Fibroblast of mammary gland (primary cell): ENCODE measurements around the gene FOCAD.

Experiments used
- DNase-seq: peaks from one replicate; pipeline ENCODE4 v3.0.0-alpha.2; 2010; ENCODE audit warnings: low read depth
- H3K4me3 ChIP-seq: 2 replicates; pipeline ENCODE4 v1.5.1; 2011; ENCODE audit warnings: low read depth, mild to moderate bottlenecking, low read length, moderate library complexity; ENCODE audit not compliant: control insufficient read depth
- TF ChIP-seq, protein P1 (sequence below): conservative IDR thresholded peaks from 2 replicates; pipeline ENCODE4 v1.5.1; 2011; ENCODE audit warnings: low read depth, low read length, inconsistent platforms; ENCODE audit not compliant: control insufficient read depth, insufficient read depth

Gene FOCAD

DNA sequence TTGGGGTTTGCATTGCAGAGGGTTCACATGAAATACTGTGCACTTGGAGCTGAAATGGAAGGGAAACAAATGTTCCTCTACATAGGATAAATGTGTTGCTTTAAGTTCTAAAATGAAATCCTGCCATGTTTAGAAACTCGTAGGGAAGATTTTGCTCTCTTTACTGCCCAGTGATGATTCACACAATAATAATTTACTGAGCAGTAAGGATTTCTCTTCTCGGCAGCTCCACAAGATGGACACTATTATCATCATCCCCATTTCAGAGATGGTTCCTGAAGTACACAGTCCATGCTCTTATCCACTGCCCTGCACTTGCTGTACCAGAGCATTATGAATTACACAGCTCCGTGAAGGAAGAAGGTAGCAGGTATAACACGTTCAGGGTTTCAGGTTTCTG is 343.2 kb downstream of the FOCAD start:
- TF ChIP-seq, protein P1, sequence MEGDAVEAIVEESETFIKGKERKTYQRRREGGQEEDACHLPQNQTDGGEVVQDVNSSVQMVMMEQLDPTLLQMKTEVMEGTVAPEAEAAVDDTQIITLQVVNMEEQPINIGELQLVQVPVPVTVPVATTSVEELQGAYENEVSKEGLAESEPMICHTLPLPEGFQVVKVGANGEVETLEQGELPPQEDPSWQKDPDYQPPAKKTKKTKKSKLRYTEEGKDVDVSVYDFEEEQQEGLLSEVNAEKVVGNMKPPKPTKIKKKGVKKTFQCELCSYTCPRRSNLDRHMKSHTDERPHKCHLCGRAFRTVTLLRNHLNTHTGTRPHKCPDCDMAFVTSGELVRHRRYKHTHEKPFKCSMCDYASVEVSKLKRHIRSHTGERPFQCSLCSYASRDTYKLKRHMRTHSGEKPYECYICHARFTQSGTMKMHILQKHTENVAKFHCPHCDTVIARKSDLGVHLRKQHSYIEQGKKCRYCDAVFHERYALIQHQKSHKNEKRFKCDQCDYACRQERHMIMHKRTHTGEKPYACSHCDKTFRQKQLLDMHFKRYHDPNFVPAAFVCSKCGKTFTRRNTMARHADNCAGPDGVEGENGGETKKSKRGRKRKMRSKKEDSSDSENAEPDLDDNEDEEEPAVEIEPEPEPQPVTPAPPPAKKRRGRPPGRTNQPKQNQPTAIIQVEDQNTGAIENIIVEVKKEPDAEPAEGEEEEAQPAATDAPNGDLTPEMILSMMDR, result no peak
- DNase-seq, result peak; percentile 25
- H3K4me3 ChIP-seq, result no peak overlapping the region

- DNase-seq, result peak; percentile 16
- TF ChIP-seq, protein P1, result no peak
- H3K4me3 ChIP-seq, result no peak overlapping the region
Observed at GRCh38 chr9:21028466-21028865, 344.4 kb downstream of the FOCAD start.

DNA sequence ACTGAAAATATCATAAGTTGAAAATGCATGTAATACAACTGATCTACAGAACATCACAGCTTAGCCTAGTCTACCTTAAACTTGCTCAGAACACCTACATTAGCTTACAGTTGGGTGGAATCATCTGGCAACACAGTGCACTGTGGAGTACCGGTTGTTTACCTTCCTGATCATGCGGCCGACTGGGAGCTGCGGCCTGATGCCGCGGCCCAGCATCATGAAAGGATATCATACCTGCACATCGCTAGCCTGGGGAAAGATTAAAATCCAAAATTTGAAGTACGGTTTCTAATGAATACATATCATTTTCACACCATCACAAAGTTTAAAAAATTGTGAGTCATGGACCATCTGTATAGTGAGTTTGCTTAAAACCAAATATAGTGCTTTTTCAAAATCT is 345.6 kb downstream of the FOCAD start:
- TF ChIP-seq, protein P1, result no peak
- H3K4me3 ChIP-seq, result no peak overlapping the region
- DNase-seq, result no peak

- DNase-seq, result peak; percentile 52
- peak overlapping the region; percentile 69 for H3K4me3 ChIP-seq
- TF ChIP-seq, protein P1, result no peak
Observed at GRCh38 chr9:21030389-21031035, 346.5 kb downstream of the FOCAD start.

DNA sequence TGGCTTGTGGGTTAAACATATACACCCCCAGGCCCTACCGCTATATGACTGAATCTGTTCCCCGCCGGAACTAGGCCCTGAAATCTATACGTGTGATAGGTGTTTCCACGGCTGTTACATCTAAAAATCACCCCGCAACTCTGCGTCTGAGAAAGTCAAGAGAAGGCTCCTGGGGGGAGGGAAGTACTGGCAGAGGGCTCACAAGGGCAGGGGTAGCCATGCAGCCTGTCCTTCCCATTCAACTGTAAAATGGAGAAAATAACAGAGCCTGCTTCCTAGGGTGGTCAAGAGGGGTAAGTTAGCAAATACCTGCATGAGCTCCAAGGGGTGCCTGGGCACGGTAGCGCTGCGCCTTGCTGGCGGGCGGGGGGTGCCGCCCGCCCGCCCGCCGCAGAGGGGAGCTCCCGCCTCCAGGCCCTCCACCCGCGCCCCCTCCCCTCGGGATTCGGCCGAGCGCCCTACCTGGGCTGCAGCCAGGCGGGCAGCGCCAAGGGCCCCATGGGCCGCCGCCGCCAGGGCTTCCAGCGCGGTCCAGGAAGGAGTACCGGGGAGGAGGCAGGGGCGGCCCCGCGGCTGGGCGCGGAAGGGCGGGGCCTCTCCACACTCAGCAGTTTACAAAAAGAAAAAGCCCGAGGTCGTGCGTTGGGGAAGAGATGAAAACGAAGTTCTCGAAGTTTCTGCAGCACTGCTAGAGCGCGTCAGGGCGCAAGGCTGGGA is 347.2 kb downstream of the FOCAD start, which contains the start of gene HACD4:
HACD4 (minus strand) TSS at position 550 of the 717 bp plus-strand sequence; CDS start at position 500, 50 bp downstream.
- DNase-seq, result peak; percentile 47
- TF ChIP-seq, protein P1, result no peak
- peak within 1 kb of the TSS; percentile 69 for H3K4me3 ChIP-seq

DNA sequence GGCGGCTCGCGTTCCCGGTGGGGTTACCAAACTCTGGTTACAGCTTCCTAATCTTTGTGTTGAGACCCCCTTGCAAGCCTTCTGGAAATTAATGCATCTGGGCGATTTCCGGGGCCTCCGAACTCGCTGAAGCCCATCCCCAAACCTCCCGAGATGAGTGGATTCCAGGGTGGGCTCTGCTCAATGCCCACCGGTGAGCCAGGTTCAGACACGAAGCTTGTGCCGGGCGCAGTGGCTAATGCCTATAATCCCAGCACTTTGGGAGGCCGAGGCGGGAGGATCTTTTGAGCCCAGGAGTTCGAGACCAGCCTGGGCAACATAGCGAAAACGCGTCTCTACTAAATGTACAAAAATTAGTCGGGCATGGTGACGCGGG is 347.7 kb downstream of the FOCAD start:
- TF ChIP-seq, protein P1, result no peak
- peak overlapping the region; percentile 69 for H3K4me3 ChIP-seq
- no peak for DNase-seq
